A549 (cell line): ENCODE results near the gene CCDC61.

Experiments
- BHLHE40 ChIP-seq: IDR thresholded peaks from 2 replicates; pipeline ENCODE4 v1.6.1; 2012; ENCODE audit warnings: low read depth, low read length, inconsistent platforms
- CBX2 ChIP-seq: fragments of 200-600 bp; sonication (generic); IDR thresholded peaks from 2 replicates; pipeline ENCODE4 v1.6.1; 2016; ENCODE audit warnings: low read depth, mild to moderate bottlenecking, borderline replicate concordance
- CTCF ChIP-seq: fragments of >200 bp; sonication (Bioruptor Twin); formaldehyde crosslinking; IDR thresholded peaks from 3 replicates; pipeline ENCODE4 v1.5.1; 2016
- ELK1 ChIP-seq: fragments of 150-350 bp; IDR thresholded peaks from 2 replicates; pipeline ENCODE4 v1.6.1; 2014; ENCODE audit warnings: low read depth, mild to moderate bottlenecking, low read length
- EP300 ChIP-seq, 2 experiments: fragments of >200 bp; sonication (Bioruptor Twin); formaldehyde crosslinking; IDR thresholded peaks; 2 replicates in 1 of 2; 3 replicates in 1 of 2; pipeline ENCODE4 v1.6.1; 2016 to 2017
- HOXA7 ChIP-seq: fragments of 250-450 bp; sonication (Bioruptor Pico); IDR thresholded peaks from 2 replicates; pipeline ENCODE4 v1.5.0; 2020; ENCODE audit warnings: mild to moderate bottlenecking, moderate library complexity
- MAFK ChIP-seq: fragments of 450-650 bp; IDR thresholded peaks from 2 replicates; pipeline ENCODE4 v1.6.1; 2014; ENCODE audit not compliant: partially characterized antibody
- POLR2A ChIP-seq: IDR thresholded peaks from 2 replicates; pipeline ENCODE4 v1.6.1; 2012; ENCODE audit warnings: mild to moderate bottlenecking, low read length
- RCOR1 ChIP-seq: fragments of 150-350 bp; IDR thresholded peaks from 2 replicates; pipeline ENCODE4 v1.6.1; 2014; ENCODE audit warnings: antibody characterized with exemption, low read length, low read depth
- USF2 ChIP-seq: fragments of 450-650 bp; IDR thresholded peaks from 2 replicates; pipeline ENCODE4 v1.6.1; 2014; ENCODE audit warnings: antibody characterized with exemption
- ZC3H11A ChIP-seq: fragments of 450-650 bp; IDR thresholded peaks from 2 replicates; pipeline ENCODE4 v1.6.1; 2014; ENCODE audit warnings: antibody characterized with exemption, mild to moderate bottlenecking

GRCh38 chr19:46031781-46032596 is 36.7 kb downstream of the CCDC61 start:
- no peak for TF ChIP-seq CTCF
- TF ChIP-seq HOXA7: no peak
- no peak for TF ChIP-seq EP300 (IDR thresholded peaks at IDR 0.05)
- TF ChIP-seq USF2: no peak
- no peak for TF ChIP-seq ELK1
- no peak for TF ChIP-seq CBX2
- TF ChIP-seq RCOR1: no peak
- TF ChIP-seq MAFK: no peak
- no peak for TF ChIP-seq ZC3H11A
- TF ChIP-seq BHLHE40: no peak
- TF ChIP-seq POLR2A: no peak
